GM19324 (cell line): ENCODE data around the gene UBE2Q1.
A peak's percentile ranks its signal among the peaks of the same experiment; 100 is the strongest.

Experiments used
- ATAC-seq: cut with Tn5 transposase; IDR thresholded peaks from one replicate; pipeline ENCODE4 v1.9.1; 2021; ENCODE audit warnings: mild to moderate bottlenecking, moderate library complexity; ENCODE audit not compliant: unreplicated experiment, low FRiP score

UBE2Q1 gene

GRCh38 chr1:154557939-154558719 lies at the start of gene UBE2Q1:
Gene UBE2Q1 (minus strand): TSS chr1:154558662. CDS start chr1:154558553, 109 bp downstream.
- ATAC-seq: peak; percentile 13

- peak; percentile 80 for ATAC-seq
Measured at GRCh38 chr1:154607609-154608396, 49.3 kb upstream of the UBE2Q1 start, which contains the start of gene ADAR. Gene ADAR (minus strand): TSS chr1:154608186. CDS start chr1:154608006, 180 bp downstream.

GRCh38 chr1:154607106-154607608 lies 48.7 kb upstream of the UBE2Q1 start:
- ATAC-seq: peak; percentile 18

GRCh38 chr1:154605534-154605933 lies 47.1 kb upstream of the UBE2Q1 start:
- no peak for ATAC-seq

GRCh38 chr1:154603317-154603716 lies 44.9 kb upstream of the UBE2Q1 start:
- no peak for ATAC-seq

- no peak for ATAC-seq
Measured at GRCh38 chr1:154599658-154600057, 41.2 kb upstream of the UBE2Q1 start.

- no peak for ATAC-seq
Measured at GRCh38 chr1:154598871-154599635, 40.6 kb upstream of the UBE2Q1 start.

GRCh38 chr1:154595621-154596020 lies 37.2 kb upstream of the UBE2Q1 start:
- no peak for ATAC-seq

- no peak for ATAC-seq
Measured at GRCh38 chr1:154594811-154595210, 36.3 kb upstream of the UBE2Q1 start.

- ATAC-seq: no peak
Measured at GRCh38 chr1:154593390-154593789, 34.9 kb upstream of the UBE2Q1 start.

GRCh38 chr1:154591206-154591605 lies 32.7 kb upstream of the UBE2Q1 start:
- no peak for ATAC-seq

GRCh38 chr1:154590756-154591155 lies 32.3 kb upstream of the UBE2Q1 start:
- ATAC-seq: no peak

- ATAC-seq: no peak
Measured at GRCh38 chr1:154589780-154590179, 31.3 kb upstream of the UBE2Q1 start.

- ATAC-seq: no peak
Measured at GRCh38 chr1:154586641-154587040, 28.2 kb upstream of the UBE2Q1 start.

- ATAC-seq: no peak
Measured at GRCh38 chr1:154586231-154586630, 27.8 kb upstream of the UBE2Q1 start.

GRCh38 chr1:154584267-154584994 lies 26.0 kb upstream of the UBE2Q1 start:
- ATAC-seq: no peak

GRCh38 chr1:154583773-154584172 lies 25.3 kb upstream of the UBE2Q1 start:
- ATAC-seq: no peak

- no peak for ATAC-seq
Measured at GRCh38 chr1:154582885-154583284, 24.4 kb upstream of the UBE2Q1 start.

- ATAC-seq: no peak
Measured at GRCh38 chr1:154581766-154582165, 23.3 kb upstream of the UBE2Q1 start.

- ATAC-seq: no peak
Measured at GRCh38 chr1:154579374-154579773, 20.9 kb upstream of the UBE2Q1 start.
